GM12874 (cell line): ENCODE measurements around the gene THRB.

Experiments used
- TF ChIP-seq, protein P1 (sequence below): IDR thresholded peaks from 2 replicates; pipeline ENCODE4 v1.5.1; 2011; ENCODE audit warnings: low read depth, mild to moderate bottlenecking, control low read depth, low read length, moderate library complexity; ENCODE audit not compliant: insufficient read depth

Gene THRB

DNA sequence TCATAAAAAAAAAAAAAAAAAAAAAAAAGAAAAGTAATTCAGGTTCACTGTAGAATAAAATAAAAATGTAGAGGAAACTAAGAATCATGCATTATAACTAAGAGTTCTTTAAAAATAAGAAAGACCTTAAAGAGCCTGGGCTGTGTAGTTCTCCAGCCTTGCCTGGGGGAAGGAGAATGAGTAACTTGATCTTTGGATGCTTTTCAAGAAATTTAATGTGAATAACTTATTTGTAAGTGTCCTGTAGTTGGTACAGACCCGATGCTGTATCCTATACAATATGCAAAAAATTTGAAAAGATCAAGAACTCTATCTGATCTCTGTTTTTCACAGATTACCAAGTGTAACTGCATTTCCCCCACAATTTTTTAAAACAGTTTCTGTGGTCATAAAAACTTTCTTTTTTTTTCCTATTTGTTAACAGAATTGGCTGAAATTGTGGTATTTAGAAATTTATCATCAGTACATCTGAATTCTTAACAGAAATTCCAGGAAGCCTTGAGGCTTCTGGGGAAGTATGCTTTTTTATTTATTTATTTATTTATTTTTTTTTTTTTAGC lies 195.3 kb downstream of the THRB start:
- TF ChIP-seq, protein P1, sequence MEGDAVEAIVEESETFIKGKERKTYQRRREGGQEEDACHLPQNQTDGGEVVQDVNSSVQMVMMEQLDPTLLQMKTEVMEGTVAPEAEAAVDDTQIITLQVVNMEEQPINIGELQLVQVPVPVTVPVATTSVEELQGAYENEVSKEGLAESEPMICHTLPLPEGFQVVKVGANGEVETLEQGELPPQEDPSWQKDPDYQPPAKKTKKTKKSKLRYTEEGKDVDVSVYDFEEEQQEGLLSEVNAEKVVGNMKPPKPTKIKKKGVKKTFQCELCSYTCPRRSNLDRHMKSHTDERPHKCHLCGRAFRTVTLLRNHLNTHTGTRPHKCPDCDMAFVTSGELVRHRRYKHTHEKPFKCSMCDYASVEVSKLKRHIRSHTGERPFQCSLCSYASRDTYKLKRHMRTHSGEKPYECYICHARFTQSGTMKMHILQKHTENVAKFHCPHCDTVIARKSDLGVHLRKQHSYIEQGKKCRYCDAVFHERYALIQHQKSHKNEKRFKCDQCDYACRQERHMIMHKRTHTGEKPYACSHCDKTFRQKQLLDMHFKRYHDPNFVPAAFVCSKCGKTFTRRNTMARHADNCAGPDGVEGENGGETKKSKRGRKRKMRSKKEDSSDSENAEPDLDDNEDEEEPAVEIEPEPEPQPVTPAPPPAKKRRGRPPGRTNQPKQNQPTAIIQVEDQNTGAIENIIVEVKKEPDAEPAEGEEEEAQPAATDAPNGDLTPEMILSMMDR, result no peak

- TF ChIP-seq, protein P1, result no peak
Measured at GRCh38 chr3:24296441-24297205, 198.0 kb downstream of the THRB start.

DNA sequence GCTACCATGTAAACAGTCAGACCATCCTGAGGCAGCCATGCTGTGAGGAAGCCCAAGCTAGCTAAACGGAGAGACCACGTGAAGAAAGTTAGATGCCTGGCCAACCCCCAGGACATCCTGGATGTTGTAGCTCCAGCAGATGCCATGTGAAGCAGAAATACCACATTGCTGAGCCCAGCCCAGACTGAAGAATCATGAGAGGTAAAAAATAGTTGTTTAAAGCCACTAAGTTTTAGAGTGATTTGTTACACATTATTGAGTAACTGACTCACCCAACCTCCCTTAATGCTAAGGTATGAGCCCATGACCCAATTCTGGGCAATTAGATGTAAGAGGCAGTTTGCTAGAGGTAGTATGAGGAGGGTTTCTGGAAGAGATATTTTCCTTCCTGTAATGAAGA lies 200.5 kb downstream of the THRB start:
- TF ChIP-seq, protein P1, result no peak

DNA sequence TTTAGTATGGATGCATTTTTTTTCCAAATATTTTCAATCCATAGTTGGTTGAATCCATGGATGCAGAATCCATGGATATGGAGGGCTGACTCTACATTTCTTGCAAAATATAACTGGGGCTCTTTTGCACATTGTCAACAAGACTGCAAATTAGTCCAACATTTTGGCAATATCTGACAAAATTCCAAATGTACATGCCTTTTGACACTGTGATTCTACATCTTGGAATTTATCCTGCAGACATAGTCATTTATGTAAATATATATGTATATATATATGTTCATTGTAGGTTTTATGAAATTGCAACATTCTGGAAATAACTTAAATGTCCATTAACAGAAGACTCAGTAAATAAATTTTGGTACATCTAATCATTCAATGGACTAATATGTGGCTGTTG lies 203.0 kb downstream of the THRB start:
- TF ChIP-seq, protein P1, result no peak

DNA sequence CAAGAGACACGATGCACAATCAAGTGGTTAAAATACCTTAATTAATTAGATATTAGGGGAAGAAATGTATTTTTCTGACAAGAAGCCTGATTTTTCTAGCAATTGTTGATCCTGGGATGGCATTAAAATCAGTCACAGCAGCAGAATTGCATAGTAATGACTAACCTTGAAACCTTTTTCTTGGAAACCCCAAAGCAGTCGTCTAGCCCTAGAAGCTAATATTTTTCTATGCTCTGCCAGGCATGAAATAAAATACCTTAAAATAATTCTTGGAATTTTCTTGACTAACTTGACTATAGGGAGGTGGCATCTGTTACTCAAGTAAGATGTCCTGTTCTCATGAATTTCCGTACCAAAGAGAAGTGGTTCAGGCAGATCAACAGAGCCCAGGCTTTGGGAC lies 204.1 kb downstream of the THRB start:
- TF ChIP-seq, protein P1, result no peak

DNA sequence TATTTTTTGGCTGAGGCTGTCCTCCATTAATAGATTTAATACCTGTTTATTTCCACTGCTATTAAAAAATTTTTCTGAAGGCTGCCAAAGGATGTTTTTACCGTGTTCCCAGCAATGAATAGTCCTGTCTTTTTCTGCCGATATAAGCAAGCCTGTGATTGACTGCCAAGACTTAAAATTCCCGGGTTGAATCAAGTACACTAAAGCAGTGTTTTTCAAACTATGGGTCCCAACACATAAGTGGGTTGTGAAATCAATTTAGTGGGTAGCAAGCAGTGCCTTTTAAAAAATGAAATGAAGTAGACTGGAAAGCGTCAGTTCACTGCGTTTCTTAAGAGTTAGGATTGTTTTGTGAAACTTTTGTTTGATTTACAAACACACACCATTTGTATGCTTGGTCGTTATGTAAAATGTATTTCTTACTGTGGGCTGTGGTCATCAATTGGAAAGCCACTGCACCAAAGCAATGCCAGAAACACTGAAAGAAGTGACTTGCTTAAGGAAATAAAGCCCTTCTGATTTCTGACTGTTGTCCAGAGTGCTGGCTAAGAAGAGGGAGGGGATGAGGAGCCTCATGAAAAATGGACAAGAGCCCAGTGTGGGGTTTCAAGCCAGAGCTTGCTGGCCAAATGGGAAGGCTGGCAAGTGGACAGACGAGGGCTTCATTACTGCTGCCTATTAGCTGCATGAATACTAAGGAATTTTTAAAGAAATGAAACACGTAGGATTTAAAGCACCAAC lies 206.0 kb downstream of the THRB start:
- TF ChIP-seq, protein P1, result no peak

- TF ChIP-seq, protein P1, result no peak
Measured at GRCh38 chr3:24287755-24288450, 206.7 kb downstream of the THRB start.
